H1 (cell line): Measurements from ENCODE around the gene DCLRE1B. TPM values are rescaled to one million over a fixed set of nuclear protein-coding genes. Genes with fewer than 3 reads are reported as not detected.

Source experiments
- CTCF ChIA-PET: fragments of 300-600 bp; sonication (Branson Sonifier 250); formaldehyde crosslinking; loops from one replicate; lab custom pipeline; 2021; ENCODE audit not compliant: partially characterized antibody; lab: Charles Lee
- POLR2A ChIA-PET: fragments of 300-600 bp; sonication (Branson Sonifier 250); formaldehyde crosslinking; loops from one replicate; lab custom pipeline; 2021; ENCODE audit warnings: inconsistent platforms; ENCODE audit not compliant: partially characterized antibody; lab: Charles Lee
- DNase-seq, 2 experiments: peaks; one replicate each; pipeline versions ENCODE4 v3.0.0 to v3.0.0-alpha.2; 2010 to 2022; ENCODE audit warnings: low spot score in 2 of 2, low read depth in 1 of 2, mixed read lengths in 1 of 2
- FAIRE-seq: peaks from 2 replicates; lab custom pipeline; 2011; peaks lifted over from hg19 to GRCh38; lab: Jason Lieb, UNC
- H2AFZ ChIP-seq: 2 replicates; pipeline ENCODE4 v1.8.1; 2012; ENCODE audit warnings: low read length, inconsistent platforms
- H2AK5ac ChIP-seq: 2 replicates; pipeline ENCODE4 v1.6.1; 2013; ENCODE audit warnings: low read depth, low read length
- H2BK120ac ChIP-seq: replicated peaks from 2 replicates; pipeline ENCODE3; 2013; ENCODE audit warnings: low read depth, low read length, inconsistent platforms
- H2BK12ac ChIP-seq: 2 replicates; pipeline ENCODE4 v1.6.1; 2013; ENCODE audit warnings: low read depth, low read length
- H2BK15ac ChIP-seq: 2 replicates; pipeline ENCODE4 v1.6.1; 2013; ENCODE audit warnings: low read length
- H2BK20ac ChIP-seq: 2 replicates; pipeline ENCODE4 v1.6.1; 2013; ENCODE audit warnings: low read length
- H2BK5ac ChIP-seq: 2 replicates; pipeline ENCODE4 v1.6.1; 2013; ENCODE audit warnings: low read depth, low read length
- H3K14ac ChIP-seq: 2 replicates; pipeline ENCODE4 v1.6.1; 2013; ENCODE audit warnings: inconsistent platforms; ENCODE audit not compliant: insufficient read length
- H3K18ac ChIP-seq: 2 replicates; pipeline ENCODE4 v1.6.1; 2013; ENCODE audit warnings: low read length; ENCODE audit errors: extremely low read depth
- H3K23ac ChIP-seq: 2 replicates; pipeline ENCODE4 v1.6.1; 2013; ENCODE audit warnings: inconsistent platforms; ENCODE audit not compliant: insufficient read length
- H3K23me2 ChIP-seq: 2 replicates; pipeline ENCODE4 v1.6.1; 2013; ENCODE audit warnings: low read depth, low read length
- H3K27ac ChIP-seq: 2 replicates; pipeline ENCODE4 v1.6.1; 2011; ENCODE audit warnings: low read depth, low read length, inconsistent platforms
- H3K27me3 ChIP-seq, 4 experiments: replicated peaks in 1 of 4; 1 replicate in 1 of 4; 2 replicates in 3 of 4; pipeline versions ENCODE4 v1.6.1 to v1.8.1; 2011 to 2013; ENCODE audit warnings: low read length in 3 of 4, mild to moderate bottlenecking in 3 of 4, inconsistent platforms in 2 of 4, mixed read lengths in 2 of 4, moderate library complexity in 1 of 4; ENCODE audit not compliant: control insufficient read depth in 3 of 4, insufficient read depth in 3 of 4; ENCODE audit errors: extremely low read depth in 1 of 4
- H3K36me3 ChIP-seq, 4 experiments: 2 replicates each; pipeline versions ENCODE4 v1.6.1 to v1.8.1; 2011 to 2013; ENCODE audit warnings: mild to moderate bottlenecking in 4 of 4, low read length in 3 of 4, moderate library complexity in 2 of 4, control low read depth in 1 of 4, inconsistent platforms in 1 of 4; ENCODE audit not compliant: insufficient read depth in 4 of 4, control insufficient read depth in 2 of 4
- H3K4ac ChIP-seq: replicated peaks from 2 replicates; pipeline ENCODE3; 2013; ENCODE audit warnings: low read length, low read depth, mixed read lengths, inconsistent platforms; ENCODE audit not compliant: insufficient read length
- H3K4me1 ChIP-seq, 4 experiments: replicated peaks in 1 of 4; 1 replicate in 1 of 4; 2 replicates in 3 of 4; pipeline versions ENCODE4 v1.6.1 to v1.8.1; 2011 to 2013; ENCODE audit warnings: low read length in 3 of 4, inconsistent platforms in 2 of 4, mixed read lengths in 1 of 4; ENCODE audit not compliant: insufficient read depth in 4 of 4, control insufficient read depth in 3 of 4
- H3K4me2 ChIP-seq, 2 experiments: 2 replicates each; pipeline versions ENCODE4 v1.6.1 to v1.8.1; 2011 to 2013; ENCODE audit warnings: low read depth in 2 of 2, low read length in 2 of 2, control low read depth in 1 of 2, inconsistent platforms in 1 of 2, mild to moderate bottlenecking in 1 of 2; ENCODE audit not compliant: insufficient read depth in 1 of 2
- H3K4me3 ChIP-seq, 4 experiments: fragments of 200-600, 300-600 bp in 1 of 4; sonication (generic), shearing (Covaris generic), sonication (Bioruptor Twin) in 1 of 4; 2 replicates each; pipeline versions ENCODE4 v1.5.1 to v1.8.1; 2011 to 2016; ENCODE audit warnings: low read length in 4 of 4, low read depth in 3 of 4, control low read depth in 2 of 4, inconsistent platforms in 2 of 4, mild to moderate bottlenecking in 2 of 4, mixed read lengths in 1 of 4, moderate library complexity in 1 of 4; ENCODE audit not compliant: insufficient read depth in 2 of 4; ENCODE audit errors: extremely low read depth in 1 of 4
- H3K56ac ChIP-seq: replicated peaks from 2 replicates; pipeline ENCODE3; 2013; ENCODE audit warnings: low read depth, mild to moderate bottlenecking, mixed read lengths, low read length, inconsistent platforms; ENCODE audit not compliant: insufficient read length
- H3K79me1 ChIP-seq: 2 replicates; pipeline ENCODE4 v1.6.1; 2013; ENCODE audit warnings: low read depth, low read length, control low read depth
- H3K79me2 ChIP-seq, 2 experiments: 2 replicates each; pipeline versions ENCODE4 v1.6.1 to v1.8.1; 2012 to 2013; ENCODE audit warnings: low read length in 2 of 2, mild to moderate bottlenecking in 2 of 2, inconsistent platforms in 1 of 2; ENCODE audit not compliant: insufficient read depth in 2 of 2, control insufficient read depth in 1 of 2
- H3K9ac ChIP-seq, 4 experiments: replicated peaks in 1 of 4; 1 replicate in 1 of 4; 2 replicates in 3 of 4; pipeline versions ENCODE4 v1.6.1 to v1.8.1; 2011 to 2013; ENCODE audit warnings: low read depth in 3 of 4, low read length in 3 of 4, control low read depth in 2 of 4, mild to moderate bottlenecking in 2 of 4, moderate library complexity in 2 of 4, inconsistent platforms in 1 of 4; ENCODE audit errors: extremely low read depth in 1 of 4
- H3K9me3 ChIP-seq, 2 experiments: 2 replicates each; pipeline versions ENCODE4 v1.6.1 to v1.8.1; 2012 to 2013; ENCODE audit warnings: mild to moderate bottlenecking in 2 of 2, moderate library complexity in 2 of 2, control low read depth in 1 of 2, inconsistent platforms in 1 of 2, low read depth in 1 of 2, low read length in 1 of 2, mixed read lengths in 1 of 2; ENCODE audit not compliant: insufficient read depth in 2 of 2
- H4K20me1 ChIP-seq, 2 experiments: replicated peaks in 1 of 2; 2 replicates each; pipeline versions ENCODE3 to v1.8.1; 2011 to 2013; ENCODE audit warnings: inconsistent platforms in 2 of 2, low read length in 2 of 2, mild to moderate bottlenecking in 1 of 2; ENCODE audit not compliant: insufficient read depth in 2 of 2, control insufficient read depth in 1 of 2
- H4K5ac ChIP-seq: 2 replicates; pipeline ENCODE4 v1.6.1; 2013; ENCODE audit warnings: low read length, low read depth, mixed read lengths, inconsistent platforms; ENCODE audit not compliant: insufficient read length
- H4K8ac ChIP-seq: 2 replicates; pipeline ENCODE4 v1.8.0; 2013; ENCODE audit warnings: mild to moderate bottlenecking, moderate library complexity, low read length, inconsistent platforms; ENCODE audit not compliant: insufficient read depth; ENCODE audit errors: extremely low read depth
- H4K91ac ChIP-seq: replicated peaks from 2 replicates; pipeline ENCODE3; 2013; ENCODE audit warnings: low read length, mixed read lengths, inconsistent platforms; ENCODE audit not compliant: insufficient read length
- EGR1 ChIP-seq: IDR thresholded peaks from 2 replicates; pipeline ENCODE4 v1.6.1; 2011; ENCODE audit warnings: low read depth, low read length, borderline replicate concordance
- PHF8 ChIP-seq: fragments of 200-600 bp; sonication (generic); conservative IDR thresholded peaks from 2 replicates; pipeline ENCODE4 v1.7.1; 2012; ENCODE audit warnings: low read depth, mild to moderate bottlenecking, inconsistent platforms, low read length, moderate library complexity
- WGBS, 2 experiments: shearing (Covaris generic) in 1 of 2; methylation state at CpG; one replicate each; pipeline versions ENCODE4 v1.1.6 to v1.1.7; 2013 to 2015; ENCODE audit warnings: low lambda C conversion rate in 2 of 2, mixed read lengths in 2 of 2, inconsistent platforms in 1 of 2, low coverage in 1 of 2, missing lambda C conversion rate in 1 of 2; ENCODE audit not compliant: insufficient replicate concordance in 2 of 2, insufficient coverage in 1 of 2, insufficient read length in 1 of 2; ENCODE audit errors: extremely low coverage in 1 of 2, missing lambda C conversion rate in 1 of 2; 5-methylcytosine and 5-hydroxymethylcytosine counted together
- polyA plus RNA-seq, 7 experiments: library from polyadenylated mRNA; depleted of rRNA in 3 of 7; stranded (reverse) in 5 of 7; unstranded in 2 of 7; fragments of >200 nt in 5 of 7; fragments of 200-250 nt in 2 of 7; gene quantifications; 1 replicate in 5 of 7; 2 replicates in 1 of 7; 4 replicates in 1 of 7; pipeline versions ENCODE4 v1.2.1 to v1.2.3, GENCODE V29; 2011 to 2013; ENCODE audit warnings: missing spikeins in 2 of 7, mixed read lengths in 2 of 7
- total RNA-seq: library from RNA; stranded (reverse); fragmentation: NEBNext Ultra II Directional; extraction: Animal tissue kit (Norgen Biotek cat#: 25700); gene quantifications from 2 replicates; pipeline ENCODE4 v1.2.1, GENCODE V29; 2021

DCLRE1B gene
- total and polyA plus RNA-seq, 2 of the 8 experiments (the other 6 are each of a cell fraction or from before 2014, with no cell fraction given): 5.5 to 11.0 TPM

- no peak overlapping the region for H2BK5ac ChIP-seq
- H3K79me2 ChIP-seq: no peaks in the 10 kb centered on the region
- DNase-seq: no peak
- H4K91ac ChIP-seq: no peak overlapping the region
- no peak overlapping the region for H3K4me2 ChIP-seq
- no peak overlapping the region for H3K18ac ChIP-seq
- no peaks in the 10 kb centered on the region for H3K23me2 ChIP-seq
- H3K36me3 ChIP-seq: peaks cover 2 to 15% (median 9%) of the 10 kb centered on the region in 4 experiments; a peak in 4 of 8 replicates
- H2BK15ac ChIP-seq: no peak overlapping the region
- H4K5ac ChIP-seq: no peak overlapping the region
- no peak overlapping the region for H2BK20ac ChIP-seq
- no peak overlapping the region for H3K27ac ChIP-seq
- TF ChIP-seq PHF8 (no peak), EGR1 (no peak)
- 90% methylated on average over 5 of the region's 5 CpGs; no CpG with 5 or more reads in 1 of the 2 experiments for WGBS, 2 experiments
- no peak overlapping the region for H3K56ac ChIP-seq
- no peaks in the 10 kb centered on the region for H3K27me3 ChIP-seq
- H2BK120ac ChIP-seq: no peak overlapping the region
- ChIA-PET POLR2A (interaction anchor here (0.9 to 1.1 kb wide), 3 partner anchors 9 to 12 kb away, joined by 3 to 4 read pairs (median 3); partner anchors contain the start of genes AP4B1 and DCLRE1B), CTCF (interaction anchor here (0.6 kb wide), 2 partner anchors 11 to 383 kb away, joined by 3 read pairs; no protein-coding TSS in a partner anchor)
- H3K14ac ChIP-seq: no peak overlapping the region
- H3K9ac ChIP-seq: no peak overlapping the region
- H2AK5ac ChIP-seq: no peak overlapping the region
- H2AFZ ChIP-seq: no peak overlapping the region
- H3K23ac ChIP-seq: no peak overlapping the region
- H3K9me3 ChIP-seq: no peaks in the 10 kb centered on the region
- H4K20me1 ChIP-seq: no peaks in the 10 kb centered on the region
- H3K79me1 ChIP-seq: no peaks in the 10 kb centered on the region
- H3K4ac ChIP-seq: no peak overlapping the region
- no peak overlapping the region for H3K4me3 ChIP-seq
- H4K8ac ChIP-seq: no peak overlapping the region
- H3K4me1 ChIP-seq: no peaks in the 10 kb centered on the region
- no peak overlapping the region for H2BK12ac ChIP-seq
- FAIRE-seq: no peak
Measured at GRCh38 chr1:113913887-113914664, 8.9 kb downstream of the DCLRE1B start.
